Mesothelial cell of epicardium (in vitro differentiated cells): Measurements from ENCODE around the gene DNAJB11. TPM values are rescaled to one million over a fixed set of nuclear protein-coding genes. Genes with fewer than 3 reads are reported as not detected.
"Not testable (repeated sequence)": the region's sequence is repeated elsewhere in the genome, so short reads cannot be mapped to it uniquely, and the experiment has no call there.

ENCODE experiments used
- DNase-seq, 2 experiments: peaks; one replicate each; pipeline ENCODE4 v3.0.0; 2021; ENCODE audit warnings: low spot score in 2 of 2; ENCODE audit not compliant: unreplicated experiment in 2 of 2
- H3K27ac Mint-ChIP-seq: 2 replicates; pipeline ENCODE4 v1.8.0; 2021; ENCODE audit warnings: mixed read lengths
- H3K27me3 Mint-ChIP-seq: 2 replicates; pipeline ENCODE4 v1.8.0; 2021; ENCODE audit warnings: low read depth, mixed read lengths
- H3K36me3 Mint-ChIP-seq: 2 replicates; pipeline ENCODE4 v1.8.0; 2021; ENCODE audit warnings: mixed read lengths
- H3K4me1 Mint-ChIP-seq: 2 replicates; pipeline ENCODE4 v1.8.0; 2021; ENCODE audit warnings: mixed read lengths
- H3K4me3 Mint-ChIP-seq: 2 replicates; pipeline ENCODE4 v1.8.0; 2021; ENCODE audit warnings: mild to moderate bottlenecking, moderate library complexity, mixed read lengths
- H3K9me3 Mint-ChIP-seq: 2 replicates; pipeline ENCODE4 v1.8.0; 2021; ENCODE audit warnings: mixed read lengths
- total RNA-seq: library from RNA; stranded (reverse); gene quantifications from 3 replicates; pipeline ENCODE4 v1.2.1, GENCODE V29; 2021
- TF ChIP-seq, protein P1 (sequence below): fragments of 200-600 bp; sonication (generic); IDR thresholded peaks from one replicate; pipeline ENCODE4 v1.5.0; 2021; ENCODE audit warnings: antibody characterized with exemption; ENCODE audit not compliant: unreplicated experiment

DNAJB11 gene
- total RNA-seq, 1 donor from 2014 or later = 55.2 TPM

GRCh38 chr3:186580785-186581184, 10.3 kb downstream of the DNAJB11 start:
- TF ChIP-seq, protein P1, sequence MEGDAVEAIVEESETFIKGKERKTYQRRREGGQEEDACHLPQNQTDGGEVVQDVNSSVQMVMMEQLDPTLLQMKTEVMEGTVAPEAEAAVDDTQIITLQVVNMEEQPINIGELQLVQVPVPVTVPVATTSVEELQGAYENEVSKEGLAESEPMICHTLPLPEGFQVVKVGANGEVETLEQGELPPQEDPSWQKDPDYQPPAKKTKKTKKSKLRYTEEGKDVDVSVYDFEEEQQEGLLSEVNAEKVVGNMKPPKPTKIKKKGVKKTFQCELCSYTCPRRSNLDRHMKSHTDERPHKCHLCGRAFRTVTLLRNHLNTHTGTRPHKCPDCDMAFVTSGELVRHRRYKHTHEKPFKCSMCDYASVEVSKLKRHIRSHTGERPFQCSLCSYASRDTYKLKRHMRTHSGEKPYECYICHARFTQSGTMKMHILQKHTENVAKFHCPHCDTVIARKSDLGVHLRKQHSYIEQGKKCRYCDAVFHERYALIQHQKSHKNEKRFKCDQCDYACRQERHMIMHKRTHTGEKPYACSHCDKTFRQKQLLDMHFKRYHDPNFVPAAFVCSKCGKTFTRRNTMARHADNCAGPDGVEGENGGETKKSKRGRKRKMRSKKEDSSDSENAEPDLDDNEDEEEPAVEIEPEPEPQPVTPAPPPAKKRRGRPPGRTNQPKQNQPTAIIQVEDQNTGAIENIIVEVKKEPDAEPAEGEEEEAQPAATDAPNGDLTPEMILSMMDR = no peak
- Mint-ChIP-seq H3K36me3 (peaks cover 36% of the 10 kb centered on the region), H3K9me3 (no peaks in the 10 kb centered on the region), H3K4me3 (no peak overlapping the region), H3K27me3 (no peaks in the 10 kb centered on the region), H3K4me1 (no peaks in the 10 kb centered on the region), H3K27ac (no peak overlapping the region)
- DNase-seq = no peak

DNA sequence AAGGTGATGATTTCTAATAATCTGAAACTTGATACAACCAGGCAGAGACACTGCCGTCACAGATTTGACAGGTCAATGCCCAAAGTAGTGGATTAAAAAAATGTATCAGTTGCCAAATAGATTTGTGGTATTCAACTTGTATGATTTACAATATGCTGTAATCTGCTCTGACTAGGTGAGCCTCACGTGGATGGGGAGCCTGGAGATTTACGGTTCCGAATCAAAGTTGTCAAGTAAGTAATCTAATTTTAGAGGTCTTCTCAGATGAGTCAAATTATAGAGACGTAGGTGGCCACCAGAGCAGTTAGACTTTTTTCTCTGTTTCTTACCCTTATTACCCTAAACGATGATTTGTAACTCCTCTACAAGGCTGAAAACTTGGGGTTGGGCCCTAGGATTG, 12.0 kb downstream of the DNAJB11 start:
- no peaks in the 10 kb centered on the region for H3K27me3 Mint-ChIP-seq
- H3K4me1 Mint-ChIP-seq = no peaks in the 10 kb centered on the region
- no peak for DNase-seq
- no peak overlapping the region for H3K4me3 Mint-ChIP-seq
- no peaks in the 10 kb centered on the region for H3K9me3 Mint-ChIP-seq
- TF ChIP-seq, protein P1 = no peak
- H3K27ac Mint-ChIP-seq = no peak overlapping the region
- peaks cover 35% of the 10 kb centered on the region for H3K36me3 Mint-ChIP-seq

DNA sequence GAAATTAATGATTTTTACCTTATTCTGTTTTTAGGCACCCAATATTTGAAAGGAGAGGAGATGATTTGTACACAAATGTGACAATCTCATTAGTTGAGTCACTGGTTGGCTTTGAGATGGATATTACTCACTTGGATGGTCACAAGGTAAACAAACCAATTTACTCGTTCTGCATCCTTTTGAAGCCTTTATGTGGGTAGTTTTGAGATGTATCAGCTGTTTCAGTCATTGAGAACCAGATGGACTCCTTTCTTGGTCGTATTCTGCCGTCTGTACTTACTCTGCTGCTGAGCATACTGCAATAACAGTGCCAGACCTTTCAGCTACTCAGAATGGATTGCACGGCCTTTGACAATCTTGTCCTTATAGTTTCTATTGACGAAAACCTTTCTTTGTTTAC, 13.3 kb downstream of the DNAJB11 start:
- Mint-ChIP-seq H3K4me1 (no peaks in the 10 kb centered on the region), H3K4me3 (no peak overlapping the region), H3K36me3 (peaks cover 33% of the 10 kb centered on the region), H3K27ac (no peak overlapping the region), H3K27me3 (no peaks in the 10 kb centered on the region), H3K9me3 (no peaks in the 10 kb centered on the region)
- TF ChIP-seq, protein P1 = no peak
- DNase-seq = no peak

- peaks cover 27% of the 10 kb centered on the region for H3K36me3 Mint-ChIP-seq
- H3K27me3 Mint-ChIP-seq, DNase-seq, H3K4me1 Mint-ChIP-seq, H3K9me3 Mint-ChIP-seq, H3K27ac Mint-ChIP-seq, H3K4me3 Mint-ChIP-seq: not testable (repeated sequence)
These were observed 15.7 kb downstream of the DNAJB11 start for GRCh38 chr3:186586245-186586644.

- H3K4me3 Mint-ChIP-seq = no peak overlapping the region
- no peaks in the 10 kb centered on the region for H3K4me1 Mint-ChIP-seq
- H3K27me3 Mint-ChIP-seq = no peaks in the 10 kb centered on the region
- DNase-seq = no peak
- H3K27ac Mint-ChIP-seq = no peak overlapping the region
- H3K36me3 Mint-ChIP-seq = peaks cover 21% of the 10 kb centered on the region
- TF ChIP-seq, protein P1 = no peak
- no peaks in the 10 kb centered on the region for H3K9me3 Mint-ChIP-seq
These were observed 16.7 kb downstream of the DNAJB11 start for GRCh38 chr3:186587183-186587582.

DNA sequence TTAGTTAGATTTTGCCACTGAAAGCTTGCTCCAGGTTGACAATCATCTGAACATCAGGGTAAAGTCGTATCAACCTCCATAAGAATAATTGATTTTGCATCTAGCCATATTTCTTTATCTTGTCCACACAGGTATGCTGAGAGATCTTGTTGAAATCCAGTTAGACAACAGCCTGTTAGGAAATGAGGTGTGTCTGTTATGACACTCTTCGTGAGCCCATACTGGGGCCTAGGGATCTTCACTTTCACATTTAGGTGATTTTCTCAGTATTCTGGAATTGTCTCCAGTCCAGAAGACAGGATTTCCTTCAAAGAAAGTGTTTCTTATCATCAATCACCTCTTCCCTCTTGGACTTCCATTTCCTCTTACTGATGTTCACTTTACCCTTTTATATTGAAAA, 18.1 kb downstream of the DNAJB11 start:
- Mint-ChIP-seq H3K27ac (no peak overlapping the region), H3K4me3 (no peak overlapping the region), H3K27me3 (no peaks in the 10 kb centered on the region), H3K9me3 (no peaks in the 10 kb centered on the region), H3K36me3 (peaks cover 16% of the 10 kb centered on the region), H3K4me1 (no peaks in the 10 kb centered on the region)
- DNase-seq = no peak
- TF ChIP-seq, protein P1 = no peak
